ENCODE results near the gene NF2.

- TF ChIP-seq, protein P1, sequence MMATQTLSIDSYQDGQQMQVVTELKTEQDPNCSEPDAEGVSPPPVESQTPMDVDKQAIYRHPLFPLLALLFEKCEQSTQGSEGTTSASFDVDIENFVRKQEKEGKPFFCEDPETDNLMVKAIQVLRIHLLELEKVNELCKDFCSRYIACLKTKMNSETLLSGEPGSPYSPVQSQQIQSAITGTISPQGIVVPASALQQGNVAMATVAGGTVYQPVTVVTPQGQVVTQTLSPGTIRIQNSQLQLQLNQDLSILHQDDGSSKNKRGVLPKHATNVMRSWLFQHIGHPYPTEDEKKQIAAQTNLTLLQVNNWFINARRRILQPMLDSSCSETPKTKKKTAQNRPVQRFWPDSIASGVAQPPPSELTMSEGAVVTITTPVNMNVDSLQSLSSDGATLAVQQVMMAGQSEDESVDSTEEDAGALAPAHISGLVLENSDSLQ (IDR thresholded peaks at IDR 0.05) = no peak
- TF ChIP-seq TARDBP (IDR thresholded peaks at IDR 0.05) = no peak
- TF ChIP-seq ARNT (IDR thresholded peaks at IDR 0.05) = no peak
- TF ChIP-seq ZNF384 (IDR thresholded peaks at IDR 0.05) = no peak
- no peak for TF ChIP-seq L3MBTL2 (conservative IDR thresholded peaks at IDR 0.05)
These were observed 59.9 kb downstream of the NF2 start for GRCh38 chr22:29663180-29663821.

All from HEK293T (cell line).